ENCODE measurements around the gene PTPN18. TPM values are rescaled to one million over a fixed set of nuclear protein-coding genes. Genes with fewer than 3 reads are reported as not detected.

The PTPN18 gene
- polyA plus RNA-seq, 1 experiment, result 24.4 TPM

GRCh38 chr2:130316596-130316995 lies 39.3 kb upstream of the PTPN18 start:
- POLR2A ChIA-PET, result no interaction called here

GRCh38 chr2:130318906-130319305 lies 37.0 kb upstream of the PTPN18 start:
- no peak for TF ChIP-seq CTCF (IDR thresholded peaks at IDR 0.05; ENCODE audit: insufficient read depth, low read depth, low read length)
- Histone ChIP-seq H3K27me3 (ENCODE audit: control insufficient read depth, insufficient read depth, low read length) (no peaks in the 10 kb centered on the region), H3K4me3 (ENCODE audit: low read depth, low read length) (no peak overlapping the region), H3K36me3 (ENCODE audit: control insufficient read depth, insufficient read depth, low read length) (no peaks in the 10 kb centered on the region)
- no peak for DNase-seq (ENCODE audit: low read depth)
- ChIA-PET POLR2A (no interaction called here), CTCF (no interaction called here)

More at GRCh38 chr2:130316596-130316995, 39.3 kb upstream of the PTPN18 start:
- no peaks in the 10 kb centered on the region for H3K27me3 ChIP-seq (ENCODE audit: control insufficient read depth, insufficient read depth, low read length)
- H3K4me3 ChIP-seq (ENCODE audit: low read depth, low read length), result no peak overlapping the region
- TF ChIP-seq CTCF (IDR thresholded peaks at IDR 0.05; ENCODE audit: insufficient read depth, low read depth, low read length), result no peak
- CTCF ChIA-PET, result no interaction called here
- no peaks in the 10 kb centered on the region for H3K36me3 ChIP-seq (ENCODE audit: control insufficient read depth, insufficient read depth, low read length)
- no peak for DNase-seq (ENCODE audit: low read depth)

GRCh38 chr2:130319536-130319935 lies 36.3 kb upstream of the PTPN18 start:
- no peak for DNase-seq (ENCODE audit: low read depth)
- Histone ChIP-seq H3K4me3 (ENCODE audit: low read depth, low read length) (no peak overlapping the region), H3K36me3 (ENCODE audit: control insufficient read depth, insufficient read depth, low read length) (no peaks in the 10 kb centered on the region), H3K27me3 (ENCODE audit: control insufficient read depth, insufficient read depth, low read length) (no peaks in the 10 kb centered on the region)
- CTCF ChIA-PET, result no interaction called here
- POLR2A ChIA-PET, result no interaction called here
- TF ChIP-seq CTCF (IDR thresholded peaks at IDR 0.05; ENCODE audit: insufficient read depth, low read depth, low read length), result no peak

GRCh38 chr2:130327703-130328527 lies 27.9 kb upstream of the PTPN18 start:
- CTCF ChIA-PET, result interaction anchor here (0.7 to 1.3 kb wide), 2 partner anchors 14 to 147 kb away, joined by 3 read pairs; partner anchors contain the start of gene SMPD4
- no peak overlapping the region for H3K4me3 ChIP-seq (ENCODE audit: low read depth, low read length)
- POLR2A ChIA-PET, result interaction anchor here (0.5 kb wide), 1 partner anchor 1995 kb away, joined by 6 read pairs; no protein-coding TSS in a partner anchor
- no peaks in the 10 kb centered on the region for H3K36me3 ChIP-seq (ENCODE audit: control insufficient read depth, insufficient read depth, low read length)
- H3K27me3 ChIP-seq (ENCODE audit: control insufficient read depth, insufficient read depth, low read length), result peaks cover 2% of the 10 kb centered on the region
- no peak for TF ChIP-seq CTCF (IDR thresholded peaks at IDR 0.05; ENCODE audit: insufficient read depth, low read depth, low read length)
- DNase-seq (ENCODE audit: low read depth), result peak; percentile 13

- POLR2A ChIA-PET, result interaction anchor here (0.5 to 0.7 kb wide), 2 partner anchors 147 to 1996 kb away, joined by 3 to 6 read pairs; partner anchors contain the start of gene SMPD4
- DNase-seq (ENCODE audit: low read depth), result no peak
- TF ChIP-seq CTCF (IDR thresholded peaks at IDR 0.05; ENCODE audit: insufficient read depth, low read depth, low read length), result no peak
- H3K4me3 ChIP-seq (ENCODE audit: low read depth, low read length), result no peak overlapping the region
- H3K36me3 ChIP-seq (ENCODE audit: control insufficient read depth, insufficient read depth, low read length), result no peaks in the 10 kb centered on the region
- CTCF ChIA-PET, result interaction anchor here (1.3 kb wide), 1 partner anchor 147 kb away, joined by 3 read pairs; the partner anchor contains the start of gene SMPD4
- peaks cover 2% of the 10 kb centered on the region for H3K27me3 ChIP-seq (ENCODE audit: control insufficient read depth, insufficient read depth, low read length)
These were observed 27.1 kb upstream of the PTPN18 start for GRCh38 chr2:130328710-130329109.
